ENCODE data around the gene ARHGEF40.

DNA sequence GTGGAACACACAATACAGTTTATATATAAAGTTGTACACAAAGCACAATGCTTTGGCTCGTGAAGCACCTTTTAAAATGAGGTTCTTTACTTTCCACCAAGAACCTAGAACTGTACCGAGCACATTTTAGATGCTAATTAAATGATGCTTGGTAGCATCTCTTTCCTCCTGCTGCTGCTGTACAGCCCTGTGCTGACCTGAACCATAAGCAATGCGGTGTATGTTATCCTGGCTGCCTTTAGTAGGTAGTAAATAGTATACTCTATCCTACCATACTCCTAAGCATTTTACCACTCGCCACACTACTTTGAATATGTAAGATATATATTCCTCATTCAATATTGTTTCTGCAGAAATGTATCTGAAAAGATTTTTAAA, 15.3 kb upstream of the ARHGEF40 start:
- TF ChIP-seq, protein P1, sequence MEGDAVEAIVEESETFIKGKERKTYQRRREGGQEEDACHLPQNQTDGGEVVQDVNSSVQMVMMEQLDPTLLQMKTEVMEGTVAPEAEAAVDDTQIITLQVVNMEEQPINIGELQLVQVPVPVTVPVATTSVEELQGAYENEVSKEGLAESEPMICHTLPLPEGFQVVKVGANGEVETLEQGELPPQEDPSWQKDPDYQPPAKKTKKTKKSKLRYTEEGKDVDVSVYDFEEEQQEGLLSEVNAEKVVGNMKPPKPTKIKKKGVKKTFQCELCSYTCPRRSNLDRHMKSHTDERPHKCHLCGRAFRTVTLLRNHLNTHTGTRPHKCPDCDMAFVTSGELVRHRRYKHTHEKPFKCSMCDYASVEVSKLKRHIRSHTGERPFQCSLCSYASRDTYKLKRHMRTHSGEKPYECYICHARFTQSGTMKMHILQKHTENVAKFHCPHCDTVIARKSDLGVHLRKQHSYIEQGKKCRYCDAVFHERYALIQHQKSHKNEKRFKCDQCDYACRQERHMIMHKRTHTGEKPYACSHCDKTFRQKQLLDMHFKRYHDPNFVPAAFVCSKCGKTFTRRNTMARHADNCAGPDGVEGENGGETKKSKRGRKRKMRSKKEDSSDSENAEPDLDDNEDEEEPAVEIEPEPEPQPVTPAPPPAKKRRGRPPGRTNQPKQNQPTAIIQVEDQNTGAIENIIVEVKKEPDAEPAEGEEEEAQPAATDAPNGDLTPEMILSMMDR (IDR thresholded peaks at IDR 0.05), result no peak
- TF ChIP-seq POLR2A (IDR thresholded peaks at IDR 0.05; ENCODE audit: low read length) (no peak), CHD2 (IDR thresholded peaks at IDR 0.05; ENCODE audit: low read length, partially characterized antibody) (no peak), RAD21 (conservative IDR thresholded peaks at IDR 0.05 in 1 of 2, IDR thresholded peaks at IDR 0.05 in 1 of 2) (no peak), NR3C1 (IDR thresholded peaks at IDR 0.05) (no peak), ZFP36 (IDR thresholded peaks at IDR 0.05; ENCODE audit: borderline replicate concordance, partially characterized antibody) (no peak)
- TF ChIP-seq, protein P2, sequence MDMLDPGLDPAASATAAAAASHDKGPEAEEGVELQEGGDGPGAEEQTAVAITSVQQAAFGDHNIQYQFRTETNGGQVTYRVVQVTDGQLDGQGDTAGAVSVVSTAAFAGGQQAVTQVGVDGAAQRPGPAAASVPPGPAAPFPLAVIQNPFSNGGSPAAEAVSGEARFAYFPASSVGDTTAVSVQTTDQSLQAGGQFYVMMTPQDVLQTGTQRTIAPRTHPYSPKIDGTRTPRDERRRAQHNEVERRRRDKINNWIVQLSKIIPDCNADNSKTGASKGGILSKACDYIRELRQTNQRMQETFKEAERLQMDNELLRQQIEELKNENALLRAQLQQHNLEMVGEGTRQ (IDR thresholded peaks at IDR 0.05), result no peak

Data from A549 (cell line).